Muscle of leg (tissue), 11 donors: ENCODE data around the gene PVR. TPM values are rescaled to one million over a fixed set of nuclear protein-coding genes. Genes with fewer than 3 reads are reported as not detected.
"Not testable (repeated sequence)": the region's sequence is repeated elsewhere in the genome, so short reads cannot be mapped to it uniquely, and the experiment has no call there.

Experiments
- DNase-seq: peaks from one replicate; pipeline ENCODE4 v3.0.0; 2013
- H3K27ac ChIP-seq: one replicate; pipeline ENCODE4 v1.5.1; 2013; ENCODE audit warnings: mild to moderate bottlenecking, low read length, control low read depth
- H3K27me3 ChIP-seq: one replicate; pipeline ENCODE4 v1.6.1; 2013; ENCODE audit warnings: low read length; ENCODE audit not compliant: control insufficient read depth, insufficient read depth
- H3K36me3 ChIP-seq: one replicate; pipeline ENCODE4 v1.6.1; 2013; ENCODE audit warnings: low read length; ENCODE audit not compliant: control insufficient read depth, insufficient read depth
- H3K4me1 ChIP-seq: one replicate; pipeline ENCODE4 v1.6.1; 2013; ENCODE audit warnings: low read length; ENCODE audit not compliant: control insufficient read depth, insufficient read depth
- H3K4me3 ChIP-seq: one replicate; pipeline ENCODE4 v1.5.1; 2013; ENCODE audit warnings: low read length, control low read depth
- H3K9me3 ChIP-seq: replicated peaks from 2 replicates; pipeline ENCODE4 v1.6.1; 2013; ENCODE audit warnings: low read depth, low read length; ENCODE audit not compliant: control insufficient read depth
- WGBS: methylation state at CpG from one replicate; pipeline ENCODE4 v1.1.5; 2013; ENCODE audit warnings: missing lambda C conversion rate; ENCODE audit not compliant: insufficient coverage; 5-methylcytosine and 5-hydroxymethylcytosine counted together
- polyA plus RNA-seq, 8 donors: library from polyadenylated mRNA; unstranded; fragments of 120-200 nt; gene quantifications; one replicate each; pipeline versions ENCODE4 v1.2.1 to v1.2.3, GENCODE V29; 2013; ENCODE audit warnings: inconsistent platforms in 1 of 8, low replicate concordance in 1 of 8; ENCODE audit not compliant: insufficient read length in 8 of 8, insufficient read depth in 1 of 8
- total RNA-seq: library from RNA; stranded (reverse); fragments of 120-200 nt; gene quantifications from one replicate; pipeline ENCODE4 v1.2.4, GENCODE V29; 2013

The PVR gene
- total and polyA plus RNA-seq, 9 donors = 18.4 to 25.6 (median 20.3) TPM

- 17% methylated on average over 2 of the region's 5 CpGs for WGBS
- Histone ChIP-seq H3K27ac (no peak overlapping the region), H3K4me1 (no peaks in the 10 kb centered on the region)
Observed at GRCh38 chr19:44615863-44616247, 27.9 kb upstream of the PVR start.

GRCh38 chr19:44617110-44617880 lies 26.4 kb upstream of the PVR start:
- Histone ChIP-seq H3K27ac (no peak overlapping the region), H3K4me3 (no peak overlapping the region), H3K4me1 (no peaks in the 10 kb centered on the region), H3K9me3 (no peaks in the 10 kb centered on the region), H3K36me3 (no peaks in the 10 kb centered on the region), H3K27me3 (no peaks in the 10 kb centered on the region)
- no peak for DNase-seq
- no CpG with 5 or more reads among the region's 8 CpGs for WGBS

More at GRCh38 chr19:44615863-44616247, 27.9 kb upstream of the PVR start:
- H3K36me3 ChIP-seq = no peaks in the 10 kb centered on the region
- no peak overlapping the region for H3K4me3 ChIP-seq
- no peak for DNase-seq
- no peaks in the 10 kb centered on the region for H3K27me3 ChIP-seq
- no peaks in the 10 kb centered on the region for H3K9me3 ChIP-seq

- Histone ChIP-seq H3K4me1 (peaks cover 7% of the 10 kb centered on the region), H3K9me3 (no peaks in the 10 kb centered on the region), H3K27ac (no peak overlapping the region), H3K4me3 (no peak overlapping the region), H3K36me3 (no peaks in the 10 kb centered on the region), H3K27me3 (no peaks in the 10 kb centered on the region)
- WGBS = 70% methylated on average over 4 of the region's 7 CpGs
- DNase-seq = no peak
Observed at GRCh38 chr19:44618640-44619357, 24.9 kb upstream of the PVR start.

- no peaks in the 10 kb centered on the region for H3K9me3 ChIP-seq
- H3K4me1 ChIP-seq = peaks cover 7% of the 10 kb centered on the region
- no peak for DNase-seq
- no peaks in the 10 kb centered on the region for H3K36me3 ChIP-seq
- no peak overlapping the region for H3K4me3 ChIP-seq
- 83% methylated on average over 5 of the region's 5 CpGs for WGBS
- H3K27ac ChIP-seq = no peak overlapping the region
- no peaks in the 10 kb centered on the region for H3K27me3 ChIP-seq
Observed at GRCh38 chr19:44620667-44621066, 23.0 kb upstream of the PVR start.

- Histone ChIP-seq H3K27me3 (no peaks in the 10 kb centered on the region), H3K27ac (no peak overlapping the region), H3K4me1 (peaks cover 12% of the 10 kb centered on the region), H3K36me3 (no peaks in the 10 kb centered on the region), H3K4me3 (no peak overlapping the region), H3K9me3 (peaks cover 2% of the 10 kb centered on the region)
- DNase-seq = no peak
- 100% methylated on average over 2 of the region's 6 CpGs for WGBS
Observed at GRCh38 chr19:44621367-44621766, 22.3 kb upstream of the PVR start.

- DNase-seq = peak; percentile 68
- 38% methylated on average over 3 of the region's 5 CpGs for WGBS
- peaks cover 15% of the 10 kb centered on the region for H3K4me1 ChIP-seq
- H3K9me3 ChIP-seq = peaks cover 3% of the 10 kb centered on the region
- H3K27me3 ChIP-seq = no peaks in the 10 kb centered on the region
- H3K36me3 ChIP-seq = no peaks in the 10 kb centered on the region
- no peak overlapping the region for H3K4me3 ChIP-seq
- no peak overlapping the region for H3K27ac ChIP-seq
Observed at GRCh38 chr19:44623080-44623479, 20.6 kb upstream of the PVR start.

- H3K4me1 ChIP-seq = peaks cover 15% of the 10 kb centered on the region
- peak; percentile 35 for DNase-seq
- peaks cover 3% of the 10 kb centered on the region for H3K9me3 ChIP-seq
- no peaks in the 10 kb centered on the region for H3K36me3 ChIP-seq
- WGBS = 67% methylated on average over 1 of the region's 4 CpGs
- no peak overlapping the region for H3K27ac ChIP-seq
- no peak overlapping the region for H3K4me3 ChIP-seq
- no peaks in the 10 kb centered on the region for H3K27me3 ChIP-seq
Observed at GRCh38 chr19:44623626-44624025, 20.1 kb upstream of the PVR start.

GRCh38 chr19:44624840-44625354 lies 18.8 kb upstream of the PVR start:
- H3K4me1 ChIP-seq = peaks cover 15% of the 10 kb centered on the region
- H3K9me3 ChIP-seq = peaks cover 3% of the 10 kb centered on the region
- no peak overlapping the region for H3K27ac ChIP-seq
- no peak for DNase-seq
- H3K27me3 ChIP-seq = no peaks in the 10 kb centered on the region
- WGBS = no CpG with 5 or more reads among the region's 4 CpGs
- no peaks in the 10 kb centered on the region for H3K36me3 ChIP-seq
- H3K4me3 ChIP-seq = no peak overlapping the region

- WGBS = 67% methylated on average over 1 of the region's 4 CpGs
- H3K4me3 ChIP-seq = not testable (repeated sequence)
Observed at GRCh38 chr19:44625637-44626036, 18.1 kb upstream of the PVR start.

GRCh38 chr19:44626048-44626624 lies 17.6 kb upstream of the PVR start:
- no peaks in the 10 kb centered on the region for H3K36me3 ChIP-seq
- WGBS = no CpG with 5 or more reads among the region's 1 CpG
- H3K4me3 ChIP-seq = no peak overlapping the region
- H3K9me3 ChIP-seq = peaks cover 3% of the 10 kb centered on the region
- H3K4me1 ChIP-seq = peaks cover 15% of the 10 kb centered on the region
- H3K27me3 ChIP-seq = no peaks in the 10 kb centered on the region
- no peak overlapping the region for H3K27ac ChIP-seq
- no peak for DNase-seq

More at GRCh38 chr19:44625637-44626036, 18.1 kb upstream of the PVR start:
- not testable (repeated sequence) for H3K27ac ChIP-seq, H3K27me3 ChIP-seq, DNase-seq, H3K36me3 ChIP-seq, H3K9me3 ChIP-seq
- H3K4me1 ChIP-seq = peaks cover 15% of the 10 kb centered on the region
